GM19025 (cell line): ENCODE measurements around the gene EYA2.
A peak's percentile ranks its signal among the peaks of the same experiment; 100 is the strongest.

Source experiments
- ATAC-seq: cut with Tn5 transposase; IDR thresholded peaks from one replicate; pipeline ENCODE4 v1.9.1; 2021; ENCODE audit warnings: mild to moderate bottlenecking, low read depth, moderate library complexity; ENCODE audit not compliant: unreplicated experiment

Gene EYA2

DNA sequence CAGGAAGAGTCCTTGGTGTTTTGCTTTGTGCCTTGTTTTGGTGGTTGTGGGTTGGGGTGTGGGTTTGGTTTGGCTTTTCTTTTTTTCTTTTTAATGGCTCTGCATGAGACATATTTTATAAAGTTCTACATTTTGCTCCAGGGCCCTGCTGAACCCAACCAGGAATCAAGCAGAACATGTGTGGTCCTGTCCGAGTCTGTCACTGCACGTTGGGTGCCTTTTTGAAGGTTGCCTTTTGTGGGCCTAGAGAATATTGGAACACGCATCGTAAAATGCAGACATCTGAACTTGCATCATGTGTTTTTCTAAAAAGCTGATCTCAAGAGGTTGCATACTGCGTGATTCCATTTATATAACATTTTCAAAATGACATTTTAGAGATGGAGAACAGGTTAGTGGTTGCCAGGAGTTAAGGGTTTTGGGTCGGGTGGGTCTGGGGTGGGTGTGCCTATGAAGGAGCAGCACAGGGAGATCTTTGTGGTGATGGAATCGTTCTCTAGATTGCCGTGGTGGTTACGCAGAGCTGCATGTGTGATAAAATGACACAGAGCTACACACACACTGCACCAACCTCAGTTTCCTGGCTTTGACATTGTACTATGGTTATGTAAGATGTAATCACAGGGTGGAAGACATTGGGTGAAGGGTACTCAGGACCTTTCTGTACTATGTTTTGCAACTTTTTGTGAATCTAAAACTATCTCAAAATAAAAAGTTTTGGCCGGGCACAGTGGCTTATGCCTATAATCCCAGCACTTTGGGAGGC is 80.2 kb downstream of the EYA2 start:
- ATAC-seq, result no peak

DNA sequence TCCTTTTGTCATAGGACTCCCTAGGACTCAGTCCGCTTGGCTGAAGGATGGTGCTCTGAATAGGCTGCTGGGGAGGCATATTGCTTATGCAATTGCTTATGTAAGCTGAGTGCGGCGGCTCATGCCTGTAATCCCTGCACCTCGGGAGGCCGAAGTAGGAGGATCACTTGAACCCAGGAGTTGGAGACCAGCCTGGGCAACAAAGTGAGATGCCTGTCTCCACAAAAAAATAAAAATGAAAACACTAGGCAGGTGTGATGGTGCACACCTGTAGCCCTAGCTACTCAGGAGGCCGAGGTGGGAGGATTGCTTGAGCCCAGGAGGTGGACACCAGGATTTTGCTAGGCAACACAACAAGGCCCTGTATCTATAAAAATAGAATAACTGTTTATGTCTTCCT is 81.3 kb downstream of the EYA2 start:
- ATAC-seq, result no peak

DNA sequence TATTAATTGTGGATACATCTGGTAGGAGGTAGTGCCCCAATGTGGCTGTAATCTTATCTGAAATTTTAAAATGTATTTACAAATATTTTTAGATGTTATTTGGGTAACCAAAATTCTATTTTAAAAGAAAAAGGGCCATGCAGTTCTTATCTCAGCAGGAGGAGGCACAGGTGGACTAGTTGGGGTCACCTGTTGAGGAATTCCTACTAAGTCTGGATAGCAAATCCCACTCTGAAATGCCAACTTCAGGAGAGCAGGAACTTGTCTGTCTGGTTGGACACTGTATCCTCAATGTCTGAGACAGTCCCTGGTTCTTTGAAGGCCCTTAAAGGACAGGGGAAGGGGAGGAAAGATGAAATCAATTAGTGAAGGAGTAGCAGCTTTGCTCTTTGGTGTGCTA is 82.6 kb downstream of the EYA2 start:
- no peak for ATAC-seq

DNA sequence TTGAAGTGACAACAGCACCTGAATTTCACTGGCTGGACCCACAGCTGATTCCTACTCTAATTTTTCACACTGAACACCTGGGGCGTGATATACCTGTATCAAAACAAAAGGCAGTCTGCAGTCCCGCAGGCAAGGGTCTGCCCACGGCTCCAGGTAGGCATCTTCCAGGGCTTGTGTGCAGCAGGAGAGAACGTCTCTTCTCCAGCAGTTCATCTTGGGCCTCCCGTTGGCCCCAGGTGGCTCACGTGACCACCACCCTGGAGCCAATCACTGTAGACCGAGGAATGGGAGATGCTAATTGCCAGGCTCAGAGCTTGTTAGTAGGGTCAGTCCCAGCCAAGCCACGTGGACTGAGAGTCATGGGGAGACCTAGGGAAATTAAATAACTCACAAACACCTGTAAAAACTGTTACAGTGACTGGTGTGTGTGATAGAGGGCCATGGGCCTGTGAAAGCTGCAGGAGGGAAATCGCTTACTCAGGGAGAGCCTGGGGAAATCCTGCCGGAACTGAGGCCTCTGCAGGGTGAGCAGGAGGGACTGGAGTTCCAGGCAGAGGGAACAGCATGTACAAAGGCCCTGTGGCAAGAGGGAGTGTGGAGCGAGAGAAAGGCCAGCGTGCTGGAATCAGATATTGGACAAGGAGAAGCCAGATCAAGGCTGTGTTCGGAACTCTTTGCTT is 83.4 kb downstream of the EYA2 start:
- ATAC-seq, result no peak

DNA sequence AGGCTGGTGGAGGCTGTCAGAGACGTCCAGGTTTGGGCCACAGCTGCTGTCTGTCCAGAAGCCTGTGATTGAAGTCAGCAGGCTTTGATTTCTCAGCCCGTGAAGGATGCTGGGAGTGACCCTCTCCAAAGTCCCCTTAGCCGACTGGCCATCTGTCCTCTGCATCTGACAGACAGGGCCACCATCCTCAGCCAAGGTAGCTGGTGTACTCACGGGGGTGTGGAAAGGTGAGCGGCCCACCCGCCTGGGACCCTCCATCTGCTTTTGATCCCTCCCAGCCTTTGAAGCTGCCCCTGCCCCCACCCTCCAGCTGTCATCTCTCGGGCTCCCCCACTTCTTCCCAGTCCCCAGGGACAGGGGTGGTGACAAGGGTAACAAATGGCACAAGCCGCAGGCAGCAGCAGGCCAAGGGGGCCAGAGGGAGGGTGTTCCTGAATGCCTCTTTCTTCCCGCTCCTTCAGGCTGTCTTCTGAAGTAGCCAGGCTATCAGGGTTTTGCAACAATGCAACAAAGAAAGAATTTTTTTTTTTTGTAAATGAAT is 84.4 kb downstream of the EYA2 start:
- no peak for ATAC-seq

DNA sequence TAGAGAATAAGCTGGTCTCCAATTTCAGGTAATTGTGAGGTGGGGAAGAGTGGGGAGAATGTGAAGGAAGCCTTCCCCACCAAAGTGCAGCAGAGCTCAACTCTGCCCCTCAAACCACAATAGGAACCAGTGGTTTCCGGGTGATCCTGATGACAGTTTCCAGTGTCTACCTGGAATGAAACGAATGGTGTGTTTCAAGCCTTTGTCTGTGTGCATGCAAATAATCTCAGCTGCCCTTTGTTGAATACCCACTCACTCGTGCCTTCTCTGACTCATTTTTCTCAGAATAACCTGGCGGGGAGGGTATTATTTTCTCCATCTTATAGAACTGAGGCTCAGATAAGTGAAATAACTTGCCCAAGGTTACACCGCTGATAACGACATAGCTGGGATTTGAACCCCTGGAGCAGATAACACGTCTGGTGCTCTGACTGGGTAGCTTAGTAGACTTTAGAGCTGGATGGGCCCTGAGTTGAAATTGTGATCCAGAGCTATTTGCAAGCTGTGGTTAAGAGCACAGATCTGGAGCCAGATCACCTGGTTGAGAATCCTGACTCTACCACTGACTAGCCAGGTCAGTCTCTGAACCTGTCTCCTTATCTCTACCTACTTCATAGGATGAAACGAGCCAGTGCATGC is 85.1 kb downstream of the EYA2 start:
- no peak for ATAC-seq

DNA sequence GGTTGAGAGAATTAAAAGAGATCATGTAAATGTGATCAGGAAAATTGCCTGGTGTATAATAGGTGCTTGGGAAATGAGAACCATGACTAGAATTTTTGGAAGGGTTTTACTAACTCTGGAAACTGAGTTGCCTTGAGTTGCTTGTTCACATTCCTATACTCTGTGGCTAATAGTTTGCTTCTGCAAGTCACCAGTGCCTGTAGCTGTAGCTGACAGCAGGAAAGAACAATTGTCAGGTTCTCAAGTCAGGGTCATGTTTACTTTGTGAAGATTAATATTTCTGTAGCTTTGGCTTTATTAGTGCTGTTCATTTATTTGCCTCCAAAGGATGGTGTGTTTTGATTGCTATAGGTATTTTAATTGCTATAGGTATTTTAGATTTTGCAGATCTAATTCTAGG is 86.5 kb downstream of the EYA2 start:
- no peak for ATAC-seq

DNA sequence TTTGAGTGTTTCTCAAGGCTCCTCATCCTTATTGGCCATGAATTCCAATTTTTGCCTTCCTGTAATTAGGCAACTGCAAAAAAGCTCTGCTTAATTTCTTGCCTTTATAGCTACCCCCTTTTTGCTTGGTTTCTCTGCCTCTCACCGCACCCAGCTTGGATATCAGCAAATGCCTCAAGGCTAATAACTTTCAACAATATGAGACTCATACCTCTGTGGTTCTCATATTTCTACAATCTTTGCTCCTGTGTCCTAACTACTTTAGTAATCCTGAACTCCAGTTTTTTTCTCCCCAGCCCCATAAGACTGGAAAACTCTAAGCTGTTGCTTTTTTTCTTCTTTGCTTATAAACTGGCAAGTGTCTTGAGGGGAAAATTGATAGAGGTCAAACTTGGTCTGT is 88.8 kb downstream of the EYA2 start:
- no peak for ATAC-seq

DNA sequence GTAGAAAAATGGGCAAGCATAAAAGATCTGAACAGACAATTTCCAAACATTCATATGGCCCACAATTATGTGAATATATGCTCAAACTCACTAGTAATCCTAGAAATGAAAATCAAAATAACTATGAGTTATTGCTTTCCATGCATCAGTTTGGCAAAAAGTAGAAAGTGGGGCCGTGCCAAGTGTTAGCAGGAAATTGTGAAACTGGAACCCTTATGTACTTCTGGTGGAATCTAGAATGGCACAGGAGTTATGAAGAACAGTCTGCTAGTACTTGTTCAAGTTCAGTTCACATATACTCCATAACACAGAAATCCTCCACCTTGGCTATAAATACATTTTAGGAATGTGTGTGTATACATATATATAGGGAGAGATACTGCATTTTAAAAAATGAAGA is 89.8 kb downstream of the EYA2 start:
- no peak for ATAC-seq

DNA sequence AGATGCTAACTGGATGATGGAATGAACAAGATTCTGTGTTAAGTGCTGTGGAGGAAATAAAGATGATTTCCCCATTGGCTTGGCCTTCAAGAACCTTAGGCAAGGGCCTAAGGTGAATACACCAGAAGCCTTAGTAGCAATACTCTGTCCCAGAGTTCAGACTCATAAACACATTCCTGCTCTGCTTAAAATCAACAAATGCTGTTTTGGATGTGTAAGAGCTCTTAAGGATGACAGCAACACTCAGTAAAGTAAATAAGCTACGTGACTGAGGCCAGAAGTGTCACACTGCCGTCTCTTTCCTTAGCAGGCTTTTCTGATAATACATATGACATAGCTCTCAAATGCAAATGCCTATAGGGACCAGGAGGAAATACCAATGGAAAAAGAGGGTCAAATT is 90.6 kb downstream of the EYA2 start:
- ATAC-seq, result no peak

DNA sequence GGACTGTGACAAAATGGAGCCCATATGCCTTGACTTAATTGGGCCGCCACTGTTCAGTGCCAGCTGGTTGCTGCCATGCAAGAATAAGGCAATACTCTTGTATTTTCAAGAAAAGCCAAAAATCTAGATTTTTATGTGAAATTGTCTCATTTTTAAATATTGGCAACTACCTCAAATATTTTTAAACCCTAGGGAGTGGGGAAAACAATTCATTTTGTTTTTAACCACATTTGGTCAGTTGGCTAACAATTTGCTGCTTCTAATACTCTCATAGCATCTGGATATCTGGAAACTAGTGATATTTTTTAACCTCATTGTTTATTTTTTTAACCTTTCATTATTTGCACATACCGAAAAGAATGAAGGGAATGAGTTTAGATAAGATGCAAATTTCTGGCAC is 91.0 kb downstream of the EYA2 start:
- ATAC-seq, result no peak

DNA sequence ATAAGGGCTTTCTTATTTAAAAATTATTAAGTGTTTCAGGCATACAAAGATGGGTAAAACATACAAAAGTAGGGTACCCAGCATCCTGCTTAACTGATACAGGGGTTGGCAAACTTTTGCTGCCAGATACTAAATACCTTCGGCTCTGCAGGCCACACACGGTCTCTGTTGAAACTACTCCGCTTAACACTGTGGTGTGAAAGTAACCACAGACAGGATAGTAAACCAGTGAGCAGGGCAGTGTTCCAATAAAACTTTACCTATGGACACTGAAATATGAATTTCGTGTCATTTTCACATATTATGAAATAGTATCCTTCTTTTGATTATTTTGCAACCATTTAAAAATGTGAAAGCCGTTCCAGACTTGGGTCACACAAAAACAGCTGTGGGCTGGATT is 92.4 kb downstream of the EYA2 start:
- ATAC-seq, result no peak

DNA sequence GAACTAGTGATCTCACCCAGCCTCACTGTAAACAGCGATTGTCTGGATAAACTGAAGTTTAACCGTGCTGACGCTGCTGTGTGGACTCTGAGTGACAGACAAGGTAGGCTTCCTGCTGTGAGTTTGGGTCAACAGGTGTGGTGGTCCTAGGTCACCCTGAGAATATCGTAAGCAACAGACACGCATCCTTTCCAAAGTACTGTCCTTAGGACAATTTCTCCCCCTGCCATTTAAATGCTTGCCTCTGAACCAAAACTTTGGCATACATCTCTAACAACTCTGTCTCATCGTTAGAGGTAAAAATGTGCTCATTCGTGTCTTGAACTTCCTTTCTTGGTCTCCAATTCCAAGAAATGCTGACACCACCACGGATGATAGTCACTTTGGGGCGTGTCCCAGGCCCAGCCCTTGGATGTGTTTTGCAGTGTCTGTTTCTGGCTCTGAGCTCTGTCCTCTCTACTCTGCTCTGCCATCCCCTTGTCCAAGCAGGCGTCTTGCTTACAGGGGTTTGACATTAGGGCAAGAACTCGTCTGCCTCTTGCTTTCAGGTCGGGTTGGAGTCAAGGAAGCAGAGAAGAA is 95.5 kb downstream of the EYA2 start:
- no peak for ATAC-seq

DNA sequence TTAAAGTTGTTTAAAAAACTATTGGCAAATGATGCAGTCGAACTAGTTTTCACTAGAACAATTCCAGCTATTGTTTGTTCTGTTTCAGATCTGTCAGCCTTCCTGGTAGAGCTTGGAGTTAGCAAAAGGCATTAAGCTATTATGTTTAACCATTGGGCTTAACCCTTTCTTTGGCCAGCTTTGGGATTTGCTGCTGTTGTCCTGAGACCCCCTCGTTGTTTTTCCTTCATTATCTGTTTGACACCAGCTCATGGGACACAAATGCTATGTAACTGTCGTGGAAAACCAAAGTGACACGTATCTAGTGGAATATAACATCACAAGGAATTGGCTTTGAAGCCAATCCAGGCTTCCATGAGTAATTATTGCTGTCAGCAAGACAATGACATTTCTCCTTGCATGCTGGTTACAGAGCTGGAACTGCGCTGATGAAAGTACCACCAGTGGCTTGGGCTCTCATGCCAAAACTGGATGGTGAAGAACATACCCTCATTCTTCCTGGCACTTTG is 96.0 kb downstream of the EYA2 start:
- ATAC-seq, result no peak

DNA sequence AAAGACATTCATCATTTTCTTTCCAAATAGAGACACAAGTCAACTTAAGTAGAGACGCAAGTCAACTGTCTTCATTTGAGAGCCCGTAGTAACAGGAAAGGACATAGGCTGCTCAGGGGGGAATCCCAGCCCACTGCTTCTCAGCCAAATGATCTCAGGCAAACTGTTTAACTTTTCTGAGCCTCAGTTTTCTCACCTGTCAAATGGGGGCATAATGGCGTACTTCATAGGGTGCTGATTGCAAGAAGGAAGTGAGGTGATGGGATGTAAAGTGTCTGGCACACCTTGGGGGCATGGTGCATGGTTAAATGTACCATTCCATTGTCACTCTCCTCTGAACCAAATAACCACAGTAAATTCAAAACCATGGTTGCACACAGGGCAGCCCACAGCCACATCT is 96.5 kb downstream of the EYA2 start:
- no peak for ATAC-seq

DNA sequence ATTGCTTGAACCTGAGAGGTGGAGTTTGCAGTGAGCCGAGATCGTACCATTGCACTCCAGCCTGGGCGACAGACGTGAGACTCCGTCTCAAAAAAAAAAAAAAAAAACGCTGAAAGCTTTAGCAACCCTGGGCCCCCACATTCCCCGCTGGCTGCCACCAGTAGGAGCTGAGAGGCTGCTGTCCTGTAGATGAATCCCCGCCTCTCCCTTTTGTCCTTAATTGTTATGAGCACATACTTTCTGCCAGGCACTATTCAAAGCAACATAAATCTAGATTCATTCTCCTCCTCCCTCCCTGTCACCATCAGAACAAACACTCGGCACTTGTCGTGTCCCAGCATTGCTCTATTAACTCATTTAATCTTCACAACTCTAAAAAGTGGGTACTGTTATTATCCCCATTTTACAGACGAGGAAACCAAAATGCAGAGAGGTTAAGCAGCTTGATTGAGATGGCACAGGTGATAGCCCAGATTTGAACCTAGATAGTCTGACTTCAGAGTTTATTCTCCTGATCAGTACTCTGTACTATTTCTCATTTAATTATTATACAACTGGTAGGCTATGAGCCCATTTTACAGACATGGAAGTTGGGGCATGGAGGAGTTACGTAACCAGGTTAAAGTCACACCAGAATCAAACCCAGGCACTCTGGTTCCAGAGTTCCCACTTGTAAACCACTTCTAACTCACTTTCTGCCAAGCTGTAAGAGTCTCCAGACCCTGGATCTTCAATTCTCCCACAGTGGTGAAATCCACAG is 97.4 kb downstream of the EYA2 start:
- no peak for ATAC-seq

DNA sequence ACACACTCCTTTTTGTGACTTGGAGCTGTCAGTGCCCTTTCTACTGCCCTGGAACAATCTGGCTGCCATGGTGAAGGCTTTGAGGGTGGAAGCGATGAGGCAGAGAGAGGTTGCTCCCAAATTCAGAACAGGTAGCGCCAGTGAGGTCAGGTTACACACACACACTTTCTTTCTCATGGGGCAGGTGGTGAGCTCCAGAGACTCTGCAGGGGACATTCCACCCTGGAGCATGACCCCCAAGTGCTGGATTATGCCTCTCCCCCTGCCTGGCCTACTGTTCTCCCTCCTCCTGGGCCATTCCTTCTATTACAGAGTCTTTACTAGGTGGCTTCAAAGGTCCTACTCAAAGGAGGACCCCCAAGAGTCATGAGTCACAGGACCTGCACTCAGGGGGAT is 98.0 kb downstream of the EYA2 start:
- no peak for ATAC-seq

DNA sequence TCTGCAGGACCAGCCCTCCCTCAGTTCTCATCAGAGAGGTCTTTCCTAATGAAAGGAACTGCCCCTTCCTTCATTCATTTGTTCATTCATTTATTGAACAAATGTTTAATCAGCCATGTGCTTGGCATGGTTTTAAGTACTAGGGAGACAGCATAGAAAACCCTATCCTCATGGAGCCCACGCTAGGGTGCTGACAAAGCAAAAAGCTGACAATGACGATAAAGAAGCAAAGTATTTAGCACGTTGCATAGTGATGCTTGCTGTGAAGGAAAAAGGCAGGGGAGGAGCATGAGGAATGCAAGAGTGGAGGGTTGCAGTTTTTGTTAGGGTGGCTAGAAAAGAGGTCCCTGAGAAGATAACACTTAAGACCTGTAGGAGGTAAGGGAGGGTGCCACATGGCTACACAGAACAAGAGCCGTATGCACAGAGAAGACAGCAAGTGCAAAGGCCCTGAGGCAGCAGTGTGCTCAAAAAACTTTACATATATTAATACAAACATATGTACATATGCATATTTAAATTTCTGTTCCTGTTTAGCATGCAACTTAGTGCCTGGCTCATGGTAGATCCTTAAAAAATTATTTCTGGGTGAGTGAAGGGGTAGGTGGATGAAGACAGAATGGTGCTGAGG is 98.9 kb downstream of the EYA2 start:
- no peak for ATAC-seq

DNA sequence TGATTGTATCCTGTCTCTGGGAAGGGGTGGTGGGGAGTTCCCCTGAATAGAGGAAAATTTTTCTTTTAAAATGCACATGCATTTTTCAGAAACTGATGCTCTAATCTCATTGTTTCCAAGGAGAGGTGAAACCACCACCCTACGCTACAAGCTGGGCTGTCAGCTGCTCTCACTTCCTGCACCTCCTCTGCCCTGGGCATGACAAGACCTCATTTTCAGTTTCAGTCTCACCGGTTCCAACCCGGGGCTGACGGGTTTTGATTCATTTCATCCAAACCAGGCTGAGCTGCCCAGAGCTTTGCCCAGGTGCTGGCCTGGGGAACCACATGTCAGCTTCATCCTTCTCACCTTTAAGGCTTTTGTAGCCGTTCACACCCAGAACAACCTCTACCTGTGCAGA is 99.7 kb downstream of the EYA2 start:
- peak; percentile 99 for ATAC-seq

DNA sequence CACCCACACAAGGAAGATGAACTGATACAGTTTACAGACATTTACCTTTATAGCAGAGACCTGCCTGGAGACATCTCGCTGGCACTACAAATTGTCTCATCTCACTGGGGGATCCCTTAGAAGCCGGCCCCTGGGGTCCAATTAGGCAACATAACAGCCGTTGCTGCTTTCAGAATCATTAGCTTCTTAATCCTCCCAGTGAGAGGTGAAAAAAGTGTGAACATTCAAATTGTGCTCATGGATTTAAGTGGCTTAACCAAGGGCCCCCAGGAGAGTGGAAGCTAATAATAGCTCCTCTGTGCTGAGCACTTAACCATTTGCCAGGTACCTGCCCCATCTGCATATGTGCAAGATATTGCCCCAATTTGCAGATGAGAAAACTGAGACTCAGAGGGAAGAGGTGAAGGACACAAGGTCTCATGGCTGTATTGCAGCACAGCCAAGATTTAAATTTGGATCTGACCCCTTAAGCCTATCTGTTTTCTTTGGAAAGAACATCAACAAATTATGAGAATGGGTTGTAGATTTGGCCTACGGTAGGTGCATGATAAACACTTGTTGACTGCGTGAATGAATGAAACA is 101.0 kb downstream of the EYA2 start:
- ATAC-seq, result no peak
